Breast epithelium (tissue), 3 donors: ENCODE data around the gene KLHL29.

Experiments used
- CTCF ChIP-seq, 3 donors: fragments of 450-650 bp; IDR thresholded peaks; one replicate each; pipeline ENCODE4 v1.5.1; 2016 to 2017; ENCODE audit warnings: antibody characterized with exemption in 3 of 3, mild to moderate bottlenecking in 3 of 3, moderate library complexity in 3 of 3
- POLR2A ChIP-seq: fragments of 450-650 bp; IDR thresholded peaks from one replicate; pipeline ENCODE4 v1.6.1; 2016; ENCODE audit warnings: antibody characterized with exemption, mild to moderate bottlenecking, moderate library complexity
- POLR2AphosphoS5 ChIP-seq, 3 donors: sonication (generic); formaldehyde crosslinking; IDR thresholded peaks; one replicate each; pipeline ENCODE4 v1.6.1; 2017; ENCODE audit warnings: antibody characterized with exemption in 3 of 3

- TF ChIP-seq POLR2A (no peak), CTCF (IDR thresholded peaks at IDR 0.05) (no peak), POLR2AphosphoS5 (IDR thresholded peaks at IDR 0.05) (no peak)
Measured at GRCh38 chr2:23383100-23383499, 1.9 kb upstream of the KLHL29 start.
